Measurements from ENCODE around the gene SLC9A9.

The SLC9A9 gene

DNA sequence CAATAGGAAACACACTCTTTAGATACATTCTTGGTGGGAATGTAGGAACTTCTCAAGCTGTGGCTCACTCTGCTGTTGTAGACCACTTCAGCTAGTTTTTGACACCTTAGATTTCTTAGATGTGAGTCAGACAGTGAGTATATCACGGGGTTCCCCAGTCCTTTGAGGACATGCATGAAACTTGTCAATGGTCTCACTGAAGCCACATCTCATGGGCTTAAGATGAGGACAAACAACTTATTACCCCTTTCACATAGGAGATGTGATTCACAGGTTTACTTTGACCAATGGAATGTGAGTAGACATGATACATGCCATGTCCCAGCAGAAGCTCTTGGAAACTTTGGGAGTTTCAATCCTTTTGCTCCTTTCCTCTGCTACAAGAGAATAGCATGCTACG is 403.1 kb downstream of the SLC9A9 start:
- DNase-seq (ENCODE audit: low read depth): no peak
- TF ChIP-seq, protein P1, sequence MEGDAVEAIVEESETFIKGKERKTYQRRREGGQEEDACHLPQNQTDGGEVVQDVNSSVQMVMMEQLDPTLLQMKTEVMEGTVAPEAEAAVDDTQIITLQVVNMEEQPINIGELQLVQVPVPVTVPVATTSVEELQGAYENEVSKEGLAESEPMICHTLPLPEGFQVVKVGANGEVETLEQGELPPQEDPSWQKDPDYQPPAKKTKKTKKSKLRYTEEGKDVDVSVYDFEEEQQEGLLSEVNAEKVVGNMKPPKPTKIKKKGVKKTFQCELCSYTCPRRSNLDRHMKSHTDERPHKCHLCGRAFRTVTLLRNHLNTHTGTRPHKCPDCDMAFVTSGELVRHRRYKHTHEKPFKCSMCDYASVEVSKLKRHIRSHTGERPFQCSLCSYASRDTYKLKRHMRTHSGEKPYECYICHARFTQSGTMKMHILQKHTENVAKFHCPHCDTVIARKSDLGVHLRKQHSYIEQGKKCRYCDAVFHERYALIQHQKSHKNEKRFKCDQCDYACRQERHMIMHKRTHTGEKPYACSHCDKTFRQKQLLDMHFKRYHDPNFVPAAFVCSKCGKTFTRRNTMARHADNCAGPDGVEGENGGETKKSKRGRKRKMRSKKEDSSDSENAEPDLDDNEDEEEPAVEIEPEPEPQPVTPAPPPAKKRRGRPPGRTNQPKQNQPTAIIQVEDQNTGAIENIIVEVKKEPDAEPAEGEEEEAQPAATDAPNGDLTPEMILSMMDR (IDR thresholded peaks at IDR 0.05; ENCODE audit: control insufficient read depth, extremely low read depth, insufficient read depth): no peak
- H3K4me3 ChIP-seq (ENCODE audit: low read depth, low read length): no peak overlapping the region

DNA sequence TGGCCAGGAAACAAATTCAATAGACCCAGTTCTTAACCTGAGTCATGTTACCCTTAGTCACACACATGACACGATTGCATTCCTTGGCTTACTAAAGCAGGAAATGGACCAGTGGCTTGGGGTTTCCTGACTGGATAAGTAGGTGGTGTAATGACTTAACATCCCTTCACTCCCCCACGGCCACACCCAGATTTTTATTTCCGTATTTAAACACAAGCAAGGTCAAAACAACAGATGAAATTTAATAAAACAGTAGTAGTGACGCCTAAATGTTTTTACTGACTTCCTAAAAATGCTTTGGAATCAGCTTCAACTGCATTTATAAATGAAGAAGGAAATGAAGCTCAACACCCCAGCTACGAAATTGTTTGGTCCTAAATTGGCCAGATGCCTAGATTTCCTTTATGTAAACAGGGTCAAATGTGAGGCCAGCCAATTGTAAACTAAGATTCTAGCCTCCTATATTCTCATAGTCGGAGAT is 404.4 kb downstream of the SLC9A9 start:
- H3K4me3 ChIP-seq (ENCODE audit: low read depth, low read length): no peak overlapping the region
- peak; percentile 14 for DNase-seq (ENCODE audit: low read depth)
- TF ChIP-seq, protein P1 (IDR thresholded peaks at IDR 0.05; ENCODE audit: control insufficient read depth, extremely low read depth, insufficient read depth): no peak

DNA sequence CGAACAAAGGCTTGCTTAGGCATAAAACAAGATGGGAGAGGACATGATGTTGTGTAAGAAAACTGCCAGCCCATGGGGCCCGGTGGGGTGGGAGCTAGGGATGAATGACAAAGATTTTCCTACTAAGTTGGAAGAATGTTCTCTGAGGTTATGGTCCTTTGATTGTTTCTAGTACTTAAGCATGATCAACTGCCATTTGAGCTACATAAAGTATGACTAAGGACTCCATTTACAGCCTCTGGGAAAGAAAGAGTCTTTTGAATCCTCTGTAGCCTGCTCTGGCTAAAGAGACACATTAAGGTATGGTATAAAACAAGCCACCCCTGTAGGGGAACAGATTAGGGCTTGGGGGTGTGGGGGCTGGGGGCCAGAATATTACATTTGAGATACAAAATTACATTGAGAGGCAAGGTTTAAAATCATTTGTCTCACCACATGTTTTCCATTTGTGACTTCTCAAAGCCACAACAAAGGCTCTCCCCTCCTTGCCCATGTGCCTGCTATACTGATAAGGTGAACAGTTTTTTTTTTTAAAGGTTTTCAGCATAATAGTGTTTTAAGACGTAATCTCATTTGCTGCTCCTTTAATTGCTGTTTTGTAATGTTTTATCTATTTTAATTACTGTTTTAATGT is 405.3 kb downstream of the SLC9A9 start:
- DNase-seq (ENCODE audit: low read depth): no peak
- TF ChIP-seq, protein P1 (IDR thresholded peaks at IDR 0.05; ENCODE audit: control insufficient read depth, extremely low read depth, insufficient read depth): no peak
- H3K4me3 ChIP-seq (ENCODE audit: low read depth, low read length): no peak overlapping the region

DNA sequence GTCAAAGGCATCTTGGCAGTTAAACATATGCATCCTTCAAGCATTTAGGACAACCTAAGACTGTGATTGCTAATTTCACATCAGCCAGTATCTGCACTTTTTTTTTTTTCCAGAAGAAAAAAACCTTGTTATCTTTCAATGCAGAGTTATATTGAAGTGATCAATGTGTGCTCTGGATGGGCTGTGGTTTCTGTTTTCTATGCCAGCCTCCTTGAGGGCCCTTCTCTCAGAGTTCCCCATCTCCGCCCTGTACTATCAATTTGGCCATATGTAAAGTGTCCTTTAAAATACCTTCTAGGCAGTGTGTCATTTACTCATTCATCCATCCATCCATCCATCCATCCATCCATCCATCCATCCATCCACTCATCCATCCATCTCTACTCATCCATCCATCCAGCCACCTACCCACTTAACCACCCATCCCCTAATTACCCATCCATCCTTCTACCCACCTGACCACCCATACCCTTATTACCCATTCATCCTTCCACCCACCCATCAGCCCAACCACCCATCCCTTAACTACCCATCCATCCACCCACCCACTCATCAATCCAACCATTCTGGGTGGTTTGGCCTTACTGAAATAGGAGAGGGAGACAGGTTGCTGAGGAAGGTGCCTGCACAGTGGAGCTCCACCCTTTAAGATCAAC is 406.6 kb downstream of the SLC9A9 start:
- DNase-seq (ENCODE audit: low read depth): no peak
- no peak overlapping the region for H3K4me3 ChIP-seq (ENCODE audit: low read depth, low read length)
- TF ChIP-seq, protein P1 (IDR thresholded peaks at IDR 0.05; ENCODE audit: control insufficient read depth, extremely low read depth, insufficient read depth): no peak

DNA sequence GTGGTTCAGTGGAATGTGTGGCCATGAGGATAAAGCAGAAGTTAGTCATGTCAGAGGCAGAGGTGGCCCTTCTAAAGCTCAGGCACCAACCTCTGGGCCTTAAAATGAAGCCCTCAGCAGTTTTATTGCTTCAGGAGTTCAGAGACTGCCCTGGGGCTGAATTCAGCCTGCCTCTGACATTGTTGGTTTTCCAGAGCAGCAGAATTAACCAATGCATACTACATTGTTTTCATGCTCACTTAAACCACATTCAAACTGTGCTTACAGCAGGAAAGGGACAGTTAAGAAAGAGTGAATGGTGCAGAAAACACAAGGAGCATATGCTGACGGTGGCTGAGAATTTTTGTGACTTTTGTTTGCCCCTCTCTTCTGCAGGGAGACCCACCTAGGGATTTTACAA is 408.5 kb downstream of the SLC9A9 start:
- TF ChIP-seq, protein P1 (IDR thresholded peaks at IDR 0.05; ENCODE audit: control insufficient read depth, extremely low read depth, insufficient read depth): no peak
- no peak overlapping the region for H3K4me3 ChIP-seq (ENCODE audit: low read depth, low read length)
- DNase-seq (ENCODE audit: low read depth): no peak

DNA sequence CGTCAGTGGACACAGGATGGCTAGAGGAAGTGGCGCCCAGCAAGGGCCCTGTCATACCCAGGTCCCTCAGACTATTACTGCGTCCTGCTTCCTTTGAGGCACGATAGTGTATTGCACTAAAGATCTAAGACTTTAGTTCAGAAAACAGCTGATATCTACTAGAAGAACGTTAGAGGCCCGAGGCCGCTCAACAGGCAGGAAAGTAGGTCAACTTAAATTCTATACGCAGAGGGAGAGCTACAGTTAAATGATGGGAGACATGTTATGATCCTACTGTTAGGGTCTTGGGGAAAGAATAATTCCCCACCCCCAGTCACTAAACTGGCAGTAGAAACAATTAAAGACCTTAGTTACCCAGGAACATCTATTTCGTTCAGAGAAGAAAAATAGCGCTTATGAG is 410.9 kb downstream of the SLC9A9 start:
- no peak for DNase-seq (ENCODE audit: low read depth)
- no peak overlapping the region for H3K4me3 ChIP-seq (ENCODE audit: low read depth, low read length)
- TF ChIP-seq, protein P1 (IDR thresholded peaks at IDR 0.05; ENCODE audit: control insufficient read depth, extremely low read depth, insufficient read depth): no peak
